Activated naive CD4-positive, alpha-beta T cell treated with anti-CD3 and anti-CD28 coated beads, Interleukin-2, amount 10 ng/mL, durations not matched to agents 7 days and 5 days (primary cell): ENCODE data around the gene GP1BA.

ENCODE experiments used
- CTCF ChIA-PET: fragments of 350-600 bp; sonication (Branson Sonifier 250); formaldehyde crosslinking; loops from one replicate; lab custom pipeline; 2021; ENCODE audit warnings: antibody characterized with exemption; lab: Charles Lee
- DNase-seq: peaks from one replicate; pipeline ENCODE4 v3.0.0-alpha.2; 2020
- H3K27ac Mint-ChIP-seq: one replicate; pipeline ENCODE4 v1.8.0; 2021; ENCODE audit warnings: mild to moderate bottlenecking, moderate library complexity, mixed read lengths
- H3K27me3 Mint-ChIP-seq: one replicate; pipeline ENCODE4 v1.8.0; 2021; ENCODE audit warnings: mild to moderate bottlenecking, mixed read lengths
- H3K36me3 Mint-ChIP-seq: one replicate; pipeline ENCODE4 v1.8.0; 2021; ENCODE audit warnings: mixed read lengths
- H3K4me1 Mint-ChIP-seq: one replicate; pipeline ENCODE4 v1.8.0; 2021; ENCODE audit warnings: mixed read lengths
- H3K4me3 Mint-ChIP-seq: one replicate; pipeline ENCODE4 v1.8.0; 2021; ENCODE audit warnings: mild to moderate bottlenecking, moderate library complexity, mixed read lengths
- H3K9me3 Mint-ChIP-seq: one replicate; pipeline ENCODE4 v1.8.0; 2021; ENCODE audit warnings: mixed read lengths

Gene GP1BA

DNA sequence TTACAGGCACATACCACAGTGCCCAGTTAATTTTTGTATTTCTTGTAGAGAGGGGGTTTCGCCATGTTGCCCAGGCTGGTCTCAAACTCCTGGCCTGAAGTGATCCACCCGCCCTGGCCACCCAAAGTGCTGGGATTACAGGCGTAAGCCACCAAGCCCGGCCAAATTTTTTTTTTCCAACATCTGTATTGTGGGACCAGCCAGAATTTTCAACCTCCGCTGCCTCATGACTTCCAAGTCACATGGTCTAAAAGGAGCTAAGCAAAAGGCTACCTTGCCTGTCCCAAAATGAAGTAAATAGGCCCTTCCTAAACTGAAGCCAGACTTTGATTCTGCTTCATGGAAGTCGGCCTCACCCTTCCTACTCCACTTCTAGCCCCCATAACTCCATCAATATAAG, 39.7 kb downstream of the GP1BA start:
- Mint-ChIP-seq H3K27me3 (no peaks in the 10 kb centered on the region), H3K36me3 (peaks cover 37% of the 10 kb centered on the region), H3K27ac (no peak overlapping the region), H3K4me3 (no peak overlapping the region), H3K4me1 (peaks cover 7% of the 10 kb centered on the region), H3K9me3 (no peaks in the 10 kb centered on the region)
- DNase-seq: no peak
- CTCF ChIA-PET: interaction anchor here (1.0 to 4.0 kb wide), 2 partner anchors 8 to 15 kb away, joined by 4 to 17 read pairs; partner anchors contain the start of gene CAMTA2

DNA sequence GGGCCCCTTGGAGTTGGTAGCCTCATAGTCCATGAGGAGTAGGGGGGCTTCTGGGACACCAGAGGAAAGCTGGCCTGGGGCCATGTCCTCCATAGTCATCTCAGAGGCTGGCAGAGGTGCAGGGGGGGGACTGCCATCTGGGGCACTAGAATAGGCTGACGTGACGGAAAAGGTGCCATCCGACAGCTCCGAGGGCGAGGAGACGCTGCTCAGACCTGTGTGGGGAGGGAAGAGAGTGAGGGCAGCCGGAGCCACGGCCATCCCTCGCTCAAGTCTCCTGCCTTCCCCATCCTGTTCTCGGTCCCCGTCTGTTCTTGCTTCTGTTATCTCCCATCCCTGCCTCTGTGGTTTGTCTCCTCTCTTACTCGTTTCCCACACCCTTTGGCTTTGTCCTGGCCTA, 40.2 kb downstream of the GP1BA start:
- peaks cover 7% of the 10 kb centered on the region for H3K4me1 Mint-ChIP-seq
- H3K4me3 Mint-ChIP-seq: no peak overlapping the region
- no peaks in the 10 kb centered on the region for H3K9me3 Mint-ChIP-seq
- DNase-seq: no peak
- peaks cover 42% of the 10 kb centered on the region for H3K36me3 Mint-ChIP-seq
- no peak overlapping the region for H3K27ac Mint-ChIP-seq
- CTCF ChIA-PET: interaction anchor here (1.0 to 4.0 kb wide), 2 partner anchors 8 to 15 kb away, joined by 4 to 17 read pairs; partner anchors contain the start of gene CAMTA2
- no peaks in the 10 kb centered on the region for H3K27me3 Mint-ChIP-seq

DNA sequence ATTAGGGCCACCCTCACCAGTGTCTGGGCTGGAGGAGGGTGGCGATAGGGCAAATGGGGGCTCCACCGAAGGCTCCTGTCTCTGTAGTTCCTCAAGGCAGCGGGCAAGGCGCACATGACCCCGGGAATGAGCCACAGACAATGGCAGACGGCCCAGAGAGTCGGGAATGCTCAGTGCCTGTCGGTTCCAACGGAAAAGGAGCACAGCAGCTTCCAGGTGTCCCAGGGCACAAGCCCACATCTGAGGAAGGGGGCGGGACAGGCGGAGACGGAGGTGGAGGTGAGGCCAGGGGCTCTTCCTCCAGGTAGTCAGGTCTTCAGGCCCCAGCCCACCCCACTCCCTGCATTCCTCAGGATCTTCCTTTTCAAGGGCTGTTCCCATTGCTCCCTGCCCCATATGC, 40.7 kb downstream of the GP1BA start:
- CTCF ChIA-PET: no interaction called here
- no peaks in the 10 kb centered on the region for H3K9me3 Mint-ChIP-seq
- no peak for DNase-seq

GRCh38 chr17:4973256-4974114, 41.4 kb downstream of the GP1BA start:
- DNase-seq: no peak
- H3K36me3 Mint-ChIP-seq: peaks cover 48% of the 10 kb centered on the region
- H3K9me3 Mint-ChIP-seq: no peaks in the 10 kb centered on the region
- CTCF ChIA-PET: interaction anchor here (1.0 kb wide), 1 partner anchor 64 kb away, joined by 3 read pairs; no protein-coding TSS in a partner anchor
- peaks cover 7% of the 10 kb centered on the region for H3K4me1 Mint-ChIP-seq
- H3K27ac Mint-ChIP-seq: peak overlapping the region; percentile 44
- H3K4me3 Mint-ChIP-seq: no peak overlapping the region
- H3K27me3 Mint-ChIP-seq: no peaks in the 10 kb centered on the region

More for the DNA sequence above, 40.7 kb downstream of the GP1BA start:
- Mint-ChIP-seq H3K27me3 (no peaks in the 10 kb centered on the region), H3K4me3 (no peak overlapping the region), H3K27ac (no peak overlapping the region), H3K4me1 (peaks cover 7% of the 10 kb centered on the region), H3K36me3 (peaks cover 46% of the 10 kb centered on the region)

DNA sequence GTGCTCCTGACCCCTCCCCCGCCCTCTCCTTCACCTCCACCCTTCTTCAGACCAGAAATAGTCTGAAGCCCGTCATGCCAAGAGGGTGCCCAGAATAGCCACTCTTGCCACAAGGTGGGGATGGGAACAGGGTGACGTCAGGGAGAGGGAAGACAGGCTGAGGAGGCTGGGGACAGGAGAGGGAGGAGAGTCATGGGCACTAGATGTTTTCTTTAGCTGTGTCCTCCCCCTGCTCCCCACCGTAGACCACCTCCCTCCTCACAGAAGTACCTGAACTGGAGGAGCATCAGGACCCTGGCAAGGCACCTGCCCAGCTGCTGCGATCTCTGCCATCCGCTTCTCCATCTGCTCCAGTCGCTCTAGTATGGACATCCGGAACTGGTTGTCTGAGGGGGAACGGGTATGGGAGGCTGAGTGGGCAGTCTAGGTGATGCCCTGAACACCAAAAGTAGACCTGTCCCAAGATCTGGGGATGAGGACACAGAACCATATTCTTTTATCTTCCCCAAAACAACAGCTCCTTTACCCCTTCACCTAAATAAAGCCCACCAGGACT, 42.1 kb downstream of the GP1BA start:
- peaks cover 48% of the 10 kb centered on the region for H3K36me3 Mint-ChIP-seq
- no peaks in the 10 kb centered on the region for H3K9me3 Mint-ChIP-seq
- no peak for DNase-seq
- no peak overlapping the region for H3K27ac Mint-ChIP-seq
- H3K4me3 Mint-ChIP-seq: no peak overlapping the region
- H3K27me3 Mint-ChIP-seq: no peaks in the 10 kb centered on the region
- peaks cover 7% of the 10 kb centered on the region for H3K4me1 Mint-ChIP-seq
- CTCF ChIA-PET: interaction anchor here (1.0 to 1.7 kb wide), 2 partner anchors 65 to 89 kb away, joined by 3 to 6 read pairs; no protein-coding TSS in a partner anchor

DNA sequence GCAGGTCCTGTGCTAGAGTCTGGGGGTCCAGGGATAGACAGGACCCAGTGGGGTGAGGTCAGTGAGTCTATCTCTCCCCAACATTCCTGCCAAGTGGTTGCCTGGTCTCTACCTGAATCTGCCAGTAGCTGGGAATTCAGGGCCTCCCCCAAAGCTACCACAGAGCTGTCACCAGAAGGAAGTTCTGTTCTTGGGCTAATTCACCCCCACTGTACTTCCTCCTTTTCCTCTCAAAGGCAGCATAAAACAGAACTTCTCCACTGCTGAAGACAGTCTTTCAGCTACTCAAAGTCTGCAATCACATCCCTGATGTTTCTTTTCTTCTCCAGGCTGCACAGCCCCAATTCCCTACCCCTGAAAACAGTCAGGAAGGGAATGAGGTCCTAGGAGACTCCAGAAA, 46.6 kb downstream of the GP1BA start:
- H3K4me1 Mint-ChIP-seq: peaks cover 24% of the 10 kb centered on the region
- DNase-seq: no peak
- no peak overlapping the region for H3K27ac Mint-ChIP-seq
- CTCF ChIA-PET: interaction anchor here (0.6 to 3.8 kb wide), 3 partner anchors 70 to 86 kb away, joined by 3 to 45 read pairs (median 11); no protein-coding TSS in a partner anchor
- H3K9me3 Mint-ChIP-seq: no peaks in the 10 kb centered on the region
- no peaks in the 10 kb centered on the region for H3K27me3 Mint-ChIP-seq
- no peak overlapping the region for H3K4me3 Mint-ChIP-seq
- H3K36me3 Mint-ChIP-seq: peaks cover 55% of the 10 kb centered on the region

DNA sequence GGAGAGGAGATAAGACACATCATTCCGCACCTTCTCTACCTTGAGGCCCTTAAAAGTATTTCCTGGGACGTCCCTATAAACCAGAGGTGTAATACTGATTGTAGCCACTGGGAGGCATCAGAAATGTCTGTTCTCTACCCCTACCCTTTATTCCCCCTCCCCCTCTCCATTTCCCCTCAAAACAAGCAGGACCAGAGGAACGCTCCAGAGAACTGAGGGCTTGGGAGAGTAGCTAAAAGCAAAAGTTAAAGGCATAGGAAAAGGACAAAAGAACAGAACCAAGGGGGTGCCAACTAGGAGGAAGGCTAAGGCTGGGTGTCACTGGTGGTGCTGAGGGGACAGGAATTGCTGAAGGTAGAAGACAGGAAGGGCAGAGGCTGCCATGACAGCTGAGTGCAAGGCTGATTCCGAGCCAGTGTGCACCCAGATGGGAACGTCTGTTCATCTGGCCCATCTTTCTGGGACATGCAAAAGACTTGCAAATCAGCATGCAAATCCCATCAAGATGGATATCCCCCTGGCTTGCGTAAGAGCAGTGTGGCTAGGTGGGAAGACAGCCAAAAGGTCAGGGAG, 48.7 kb downstream of the GP1BA start:
- peaks cover 45% of the 10 kb centered on the region for H3K36me3 Mint-ChIP-seq
- DNase-seq: peak; percentile 66
- no peak overlapping the region for H3K4me3 Mint-ChIP-seq

DNA sequence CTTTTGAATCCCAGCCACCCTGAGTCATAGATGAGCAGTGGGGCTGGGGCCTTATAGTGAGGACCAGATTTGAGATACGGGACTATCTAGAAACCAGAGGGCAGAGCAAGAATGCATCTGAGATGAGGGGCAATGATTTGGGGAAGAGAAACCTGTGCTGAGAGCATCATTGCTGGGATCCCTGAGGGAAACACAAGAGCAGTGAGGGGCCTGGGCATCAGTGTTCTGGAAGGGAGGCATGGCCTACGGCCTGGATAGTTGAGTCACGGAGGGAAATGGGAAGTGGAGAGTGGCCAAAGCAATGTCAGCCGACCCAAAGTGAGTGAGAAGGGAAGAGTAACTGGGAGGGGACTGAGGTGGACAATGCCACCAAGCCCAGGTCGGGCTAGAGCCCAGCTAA, 50.2 kb downstream of the GP1BA start:
- CTCF ChIA-PET: interaction anchor here (0.6 to 0.9 kb wide), 4 partner anchors 12 to 1464 kb away, joined by 3 read pairs; no protein-coding TSS in a partner anchor
- Mint-ChIP-seq H3K27me3 (no peaks in the 10 kb centered on the region), H3K27ac (peak overlapping the region; percentile 44), H3K4me3 (no peak overlapping the region), H3K9me3 (no peaks in the 10 kb centered on the region), H3K4me1 (peaks cover 47% of the 10 kb centered on the region), H3K36me3 (peaks cover 43% of the 10 kb centered on the region)
- DNase-seq: no peak

More for the DNA sequence above, 48.7 kb downstream of the GP1BA start:
- no peaks in the 10 kb centered on the region for H3K9me3 Mint-ChIP-seq
- no peaks in the 10 kb centered on the region for H3K27me3 Mint-ChIP-seq
- CTCF ChIA-PET: interaction anchor here (0.7 to 3.8 kb wide), 14 partner anchors 9 to 81 kb away, joined by 3 to 45 read pairs (median 4); partner anchors contain the start of gene SPAG7
- peaks cover 34% of the 10 kb centered on the region for H3K4me1 Mint-ChIP-seq
- H3K27ac Mint-ChIP-seq: peak overlapping the region; percentile 58
